TTC549 (cell line): ENCODE measurements around the gene RAB4B.
"Not testable (repeated sequence)": the region's sequence is repeated elsewhere in the genome, so short reads cannot be mapped to it uniquely, and the experiment has no call there.

Experiments
- FAIRE-seq: peaks from 2 replicates; lab custom pipeline; 2012; peaks lifted over from hg19 to GRCh38; lab: Jason Lieb, UNC

Gene RAB4B

GRCh38 chr19:40781140-40781539, 3.1 kb downstream of the RAB4B start:
- FAIRE-seq: no peak

GRCh38 chr19:40783711-40784110, 5.7 kb downstream of the RAB4B start:
- no peak for FAIRE-seq

GRCh38 chr19:40784146-40784545, 6.1 kb downstream of the RAB4B start:
- FAIRE-seq: not testable (repeated sequence)

- FAIRE-seq: no peak
Observed at GRCh38 chr19:40785526-40785925, 7.5 kb downstream of the RAB4B start.

- no peak for FAIRE-seq
Observed at GRCh38 chr19:40786060-40787037, 8.3 kb downstream of the RAB4B start.

- FAIRE-seq: no peak
Observed at GRCh38 chr19:40791349-40791748, 13.3 kb downstream of the RAB4B start.

GRCh38 chr19:40791996-40792395, 13.9 kb downstream of the RAB4B start:
- no peak for FAIRE-seq

GRCh38 chr19:40797166-40797962, 19.3 kb downstream of the RAB4B start:
- no peak for FAIRE-seq

GRCh38 chr19:40797963-40798682, 20.1 kb downstream of the RAB4B start:
- FAIRE-seq: no peak

GRCh38 chr19:40798683-40799557, 20.9 kb downstream of the RAB4B start, which contains the start of gene EGLN2:
Gene EGLN2 (plus strand): TSS chr19:40799191. CDS start chr19:40800573, 1,382 bp downstream.
- FAIRE-seq: peak; percentile 92

GRCh38 chr19:40799558-40800338, 21.7 kb downstream of the RAB4B start:
- no peak for FAIRE-seq

- no peak for FAIRE-seq
Observed at GRCh38 chr19:40800339-40800996, 22.4 kb downstream of the RAB4B start.

- no peak for FAIRE-seq
Observed at GRCh38 chr19:40800997-40801377, 22.9 kb downstream of the RAB4B start.

- FAIRE-seq: no peak
Observed at GRCh38 chr19:40801426-40802299, 23.6 kb downstream of the RAB4B start.

- FAIRE-seq: no peak
Observed at GRCh38 chr19:40802300-40803169, 24.5 kb downstream of the RAB4B start.

GRCh38 chr19:40803170-40803856, 25.3 kb downstream of the RAB4B start:
- no peak for FAIRE-seq
